Measurements from ENCODE around the gene LPO.

The LPO gene

DNA sequence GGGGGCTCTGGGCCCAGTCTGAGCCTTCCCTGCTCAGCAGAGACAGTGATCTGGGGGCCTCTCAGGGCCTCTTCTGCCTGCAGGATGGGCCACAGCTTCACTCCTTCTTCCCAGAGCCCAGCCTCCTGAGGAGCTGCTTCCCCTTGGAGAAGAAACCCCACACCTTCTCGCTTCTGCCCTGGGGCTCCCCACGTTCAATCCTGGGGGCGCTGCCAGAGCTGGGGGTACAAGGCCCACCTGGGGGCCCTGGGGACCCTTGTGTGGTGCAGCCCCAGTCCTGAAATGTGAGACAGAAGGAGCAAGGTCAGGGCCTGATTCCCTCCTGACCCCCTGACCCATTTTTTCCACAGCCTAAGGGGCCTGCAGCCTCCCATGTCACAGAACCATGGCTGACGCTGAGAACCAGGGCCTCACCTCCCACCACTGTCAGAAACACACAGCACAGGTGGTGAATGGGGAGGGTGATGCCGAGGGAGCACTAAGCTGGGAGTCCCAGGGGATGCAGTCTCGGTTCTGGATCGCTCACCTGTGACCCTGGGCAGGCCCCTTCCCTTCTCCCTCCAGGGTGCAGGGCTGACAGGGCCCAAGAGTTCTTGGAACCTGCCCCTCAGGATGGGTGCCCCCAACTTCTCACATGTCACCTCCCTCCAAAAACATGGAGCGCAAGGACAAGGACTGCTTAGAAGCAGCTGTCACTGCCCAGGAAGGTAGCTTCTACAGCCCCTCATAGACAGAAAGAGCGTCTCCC is 64.0 kb downstream of the LPO start:
- Histone ChIP-seq H3K36me3 (replicated peaks; ENCODE audit: insufficient read depth, low read length) (no peaks in the 10 kb centered on the region), H3K27ac (ENCODE audit: low read length) (no peak overlapping the region), H3K4me3 (ENCODE audit: low read length) (no peak overlapping the region), H2AFZ (ENCODE audit: low read length) (no peak overlapping the region), H3K4me2 (ENCODE audit: low read depth, low read length) (no peak overlapping the region), H3K4me1 (ENCODE audit: low read length) (peaks cover 22% of the 10 kb centered on the region), H4K20me1 (ENCODE audit: insufficient read depth, low read length) (no peaks in the 10 kb centered on the region), H3K27me3 (replicated peaks; ENCODE audit: insufficient read depth, low read length) (no peaks in the 10 kb centered on the region), H3K79me2 (ENCODE audit: low read length) (no peaks in the 10 kb centered on the region), H3K9me2 (replicated peaks; ENCODE audit: insufficient read depth, low read length) (no peaks in the 10 kb centered on the region), H3K9ac (ENCODE audit: low read length) (no peak overlapping the region), H3F3A (ENCODE audit: insufficient read depth, low read length) (peaks cover 10% of the 10 kb centered on the region), H3K9me3 (replicated peaks; ENCODE audit: insufficient read depth, low read length) (no peaks in the 10 kb centered on the region)
- DNase-seq: no peak
- TF ChIP-seq, protein P1, sequence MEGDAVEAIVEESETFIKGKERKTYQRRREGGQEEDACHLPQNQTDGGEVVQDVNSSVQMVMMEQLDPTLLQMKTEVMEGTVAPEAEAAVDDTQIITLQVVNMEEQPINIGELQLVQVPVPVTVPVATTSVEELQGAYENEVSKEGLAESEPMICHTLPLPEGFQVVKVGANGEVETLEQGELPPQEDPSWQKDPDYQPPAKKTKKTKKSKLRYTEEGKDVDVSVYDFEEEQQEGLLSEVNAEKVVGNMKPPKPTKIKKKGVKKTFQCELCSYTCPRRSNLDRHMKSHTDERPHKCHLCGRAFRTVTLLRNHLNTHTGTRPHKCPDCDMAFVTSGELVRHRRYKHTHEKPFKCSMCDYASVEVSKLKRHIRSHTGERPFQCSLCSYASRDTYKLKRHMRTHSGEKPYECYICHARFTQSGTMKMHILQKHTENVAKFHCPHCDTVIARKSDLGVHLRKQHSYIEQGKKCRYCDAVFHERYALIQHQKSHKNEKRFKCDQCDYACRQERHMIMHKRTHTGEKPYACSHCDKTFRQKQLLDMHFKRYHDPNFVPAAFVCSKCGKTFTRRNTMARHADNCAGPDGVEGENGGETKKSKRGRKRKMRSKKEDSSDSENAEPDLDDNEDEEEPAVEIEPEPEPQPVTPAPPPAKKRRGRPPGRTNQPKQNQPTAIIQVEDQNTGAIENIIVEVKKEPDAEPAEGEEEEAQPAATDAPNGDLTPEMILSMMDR (IDR thresholded peaks at IDR 0.05; ENCODE audit: low read length): no peak
- TF ChIP-seq EZH2 (optimal IDR thresholded peaks at IDR 0.05; ENCODE audit: low read depth, low read length) (no peak), EZH2phosphoT487 (IDR thresholded peaks at IDR 0.05; ENCODE audit: low read length) (no peak)

DNA sequence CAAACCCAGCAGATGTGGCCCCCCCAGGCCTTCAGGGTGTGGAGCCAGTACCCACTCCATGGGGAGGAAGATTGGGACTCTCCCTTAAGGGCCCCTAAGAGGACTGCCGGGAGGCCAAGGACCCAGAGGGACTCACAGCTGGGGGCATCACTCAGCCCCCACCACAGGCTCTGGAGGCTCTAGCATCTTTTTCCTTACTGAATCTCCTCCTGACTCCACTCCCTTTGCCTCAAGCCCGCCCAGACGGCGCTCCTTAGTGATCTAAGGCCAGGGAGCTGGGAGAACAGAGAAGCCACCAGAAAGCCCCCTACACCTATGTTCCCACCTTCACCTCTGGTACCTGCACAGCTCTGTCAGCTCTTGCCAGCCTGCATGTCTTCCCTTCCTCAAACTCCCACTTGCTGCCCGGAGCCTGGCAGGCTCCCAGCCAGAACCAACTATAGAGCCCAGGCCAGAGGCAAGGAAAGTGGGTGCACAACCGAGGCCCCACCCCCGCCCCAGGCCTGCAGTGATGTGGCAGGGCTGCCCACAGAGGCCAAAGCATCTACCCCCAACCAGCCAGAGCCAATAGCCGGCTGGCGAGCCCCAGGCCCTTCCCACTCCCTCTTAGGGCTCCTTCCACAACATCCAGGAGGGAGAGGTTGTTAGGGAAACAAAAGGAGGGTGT is 64.7 kb downstream of the LPO start:
- no peaks in the 10 kb centered on the region for H3K9me2 ChIP-seq (replicated peaks; ENCODE audit: insufficient read depth, low read length)
- no peak overlapping the region for H2AFZ ChIP-seq (ENCODE audit: low read length)
- no peaks in the 10 kb centered on the region for H3K9me3 ChIP-seq (replicated peaks; ENCODE audit: insufficient read depth, low read length)
- H4K20me1 ChIP-seq (ENCODE audit: insufficient read depth, low read length): no peaks in the 10 kb centered on the region
- no peak overlapping the region for H3K4me2 ChIP-seq (ENCODE audit: low read depth, low read length)
- H3K9ac ChIP-seq (ENCODE audit: low read length): no peak overlapping the region
- no peaks in the 10 kb centered on the region for H3K36me3 ChIP-seq (replicated peaks; ENCODE audit: insufficient read depth, low read length)
- no peak overlapping the region for H3K4me3 ChIP-seq (ENCODE audit: low read length)
- no peaks in the 10 kb centered on the region for H3K79me2 ChIP-seq (ENCODE audit: low read length)
- no peak overlapping the region for H3K27ac ChIP-seq (ENCODE audit: low read length)
- peaks cover 22% of the 10 kb centered on the region for H3K4me1 ChIP-seq (ENCODE audit: low read length)
- TF ChIP-seq EZH2 (optimal IDR thresholded peaks at IDR 0.05; ENCODE audit: low read depth, low read length) (no peak), EZH2phosphoT487 (IDR thresholded peaks at IDR 0.05; ENCODE audit: low read length) (no peak)
- TF ChIP-seq, protein P1 (IDR thresholded peaks at IDR 0.05; ENCODE audit: low read length): no peak
- peaks cover 10% of the 10 kb centered on the region for H3F3A ChIP-seq (ENCODE audit: insufficient read depth, low read length)
- H3K27me3 ChIP-seq (replicated peaks; ENCODE audit: insufficient read depth, low read length): no peaks in the 10 kb centered on the region
- no peak for DNase-seq

DNA sequence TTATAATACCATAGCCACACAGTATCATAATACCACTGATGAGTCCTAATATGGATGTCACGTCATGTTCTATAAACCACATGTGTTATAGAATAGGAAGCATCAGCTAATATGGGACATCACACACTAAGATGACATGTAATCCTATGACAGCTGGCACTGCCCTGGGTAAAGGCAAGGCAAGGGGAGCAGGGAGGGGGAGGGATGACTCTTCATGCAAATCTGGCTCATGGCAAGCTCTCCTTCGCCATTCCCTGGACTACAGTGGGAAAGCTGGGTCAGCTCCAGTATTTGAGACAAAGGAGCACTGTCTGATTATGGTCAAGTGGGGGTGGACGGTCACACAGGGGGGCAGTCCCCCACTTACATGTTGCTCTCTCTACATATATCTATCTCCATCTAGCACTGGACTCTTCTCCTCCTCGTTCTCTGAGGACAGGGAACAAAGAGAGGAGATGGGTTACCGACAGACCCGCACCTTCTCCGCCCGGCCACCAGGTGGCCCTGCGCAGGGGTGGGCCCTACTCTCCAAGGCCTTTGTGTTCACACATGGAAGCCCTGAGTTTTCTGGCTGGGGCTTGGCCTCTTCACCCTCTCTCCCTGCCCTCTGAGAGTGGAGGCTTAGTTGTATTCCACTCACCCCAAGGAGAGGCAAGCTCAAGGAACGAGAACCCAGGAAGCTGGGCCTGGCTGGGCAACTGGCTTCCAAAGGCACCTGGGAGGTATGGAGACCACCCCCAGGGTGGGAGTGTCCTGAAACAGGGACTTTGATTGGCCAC is 65.8 kb downstream of the LPO start:
- Histone ChIP-seq H3K27ac (ENCODE audit: low read length) (no peak overlapping the region), H3F3A (ENCODE audit: insufficient read depth, low read length) (peaks cover 10% of the 10 kb centered on the region), H2AFZ (ENCODE audit: low read length) (peak overlapping the region; percentile 9; the same call in 1 of the 2 replicates), H3K4me3 (ENCODE audit: low read length) (no peak overlapping the region), H3K27me3 (replicated peaks; ENCODE audit: insufficient read depth, low read length) (no peaks in the 10 kb centered on the region), H4K20me1 (ENCODE audit: insufficient read depth, low read length) (no peaks in the 10 kb centered on the region), H3K9ac (ENCODE audit: low read length) (no peak overlapping the region), H3K9me3 (replicated peaks; ENCODE audit: insufficient read depth, low read length) (no peaks in the 10 kb centered on the region), H3K4me1 (ENCODE audit: low read length) (peaks cover 22% of the 10 kb centered on the region), H3K36me3 (replicated peaks; ENCODE audit: insufficient read depth, low read length) (no peaks in the 10 kb centered on the region), H3K79me2 (ENCODE audit: low read length) (no peaks in the 10 kb centered on the region), H3K4me2 (ENCODE audit: low read depth, low read length) (no peak overlapping the region), H3K9me2 (replicated peaks; ENCODE audit: insufficient read depth, low read length) (no peaks in the 10 kb centered on the region)
- peak; percentile 53 for DNase-seq
- TF ChIP-seq, protein P1 (IDR thresholded peaks at IDR 0.05; ENCODE audit: low read length): peak; percentile 88
- no peak for TF ChIP-seq EZH2phosphoT487 (IDR thresholded peaks at IDR 0.05; ENCODE audit: low read length)

All from MM.1S (cell line).